Stimulated activated CD8-positive, alpha-beta memory T cell treated with anti-CD3 and anti-CD28 coated beads, Interleukin-15, amount 100 ng/mL, for 4 hours (primary cell): ENCODE data around the gene KSR2.

ENCODE experiments used
- DNase-seq, 2 donors: peaks; one replicate each; pipeline ENCODE4 v3.0.0-alpha.2; 2020; ENCODE audit warnings: low read depth in 2 of 2

KSR2 gene

GRCh38 chr12:117459229-117459628, 509.6 kb downstream of the KSR2 start:
- DNase-seq, result no peak

GRCh38 chr12:117457189-117457588, 511.6 kb downstream of the KSR2 start:
- DNase-seq, result no peak

GRCh38 chr12:117456076-117456475, 512.7 kb downstream of the KSR2 start:
- no peak for DNase-seq

- no peak for DNase-seq
These were observed 514.8 kb downstream of the KSR2 start for GRCh38 chr12:117453961-117454360.

- DNase-seq, result no peak
These were observed 516.7 kb downstream of the KSR2 start for GRCh38 chr12:117452112-117452511.

- no peak for DNase-seq
These were observed 518.6 kb downstream of the KSR2 start for GRCh38 chr12:117450209-117450608.

- no peak for DNase-seq
These were observed 521.0 kb downstream of the KSR2 start for GRCh38 chr12:117447665-117448366.

- no peak for DNase-seq
These were observed 524.0 kb downstream of the KSR2 start for GRCh38 chr12:117444781-117445180.

- DNase-seq, result no peak
These were observed 527.0 kb downstream of the KSR2 start for GRCh38 chr12:117441751-117442150.

GRCh38 chr12:117440384-117440783, 528.4 kb downstream of the KSR2 start:
- no peak for DNase-seq

- DNase-seq, result no peak
These were observed 529.2 kb downstream of the KSR2 start for GRCh38 chr12:117439531-117440001.

- DNase-seq, result no peak
These were observed 530.0 kb downstream of the KSR2 start for GRCh38 chr12:117438809-117439208.

- no peak for DNase-seq
These were observed 531.1 kb downstream of the KSR2 start for GRCh38 chr12:117437516-117438255.

GRCh38 chr12:117433878-117434277, 534.9 kb downstream of the KSR2 start:
- DNase-seq, result no peak

GRCh38 chr12:117430246-117430645, 538.5 kb downstream of the KSR2 start:
- no peak for DNase-seq

- DNase-seq, result no peak
These were observed 541.6 kb downstream of the KSR2 start for GRCh38 chr12:117427211-117427610.

GRCh38 chr12:117421987-117422386, 546.8 kb downstream of the KSR2 start:
- no peak for DNase-seq

- DNase-seq, result no peak
These were observed 547.6 kb downstream of the KSR2 start for GRCh38 chr12:117421068-117421752.

- no peak for DNase-seq
These were observed 551.8 kb downstream of the KSR2 start for GRCh38 chr12:117417004-117417403.

GRCh38 chr12:117412465-117413188, 556.2 kb downstream of the KSR2 start:
- no peak for DNase-seq

- DNase-seq, result no peak
These were observed 559.5 kb downstream of the KSR2 start for GRCh38 chr12:117409286-117409685.
